ENCODE data around the gene THBD.

DNA sequence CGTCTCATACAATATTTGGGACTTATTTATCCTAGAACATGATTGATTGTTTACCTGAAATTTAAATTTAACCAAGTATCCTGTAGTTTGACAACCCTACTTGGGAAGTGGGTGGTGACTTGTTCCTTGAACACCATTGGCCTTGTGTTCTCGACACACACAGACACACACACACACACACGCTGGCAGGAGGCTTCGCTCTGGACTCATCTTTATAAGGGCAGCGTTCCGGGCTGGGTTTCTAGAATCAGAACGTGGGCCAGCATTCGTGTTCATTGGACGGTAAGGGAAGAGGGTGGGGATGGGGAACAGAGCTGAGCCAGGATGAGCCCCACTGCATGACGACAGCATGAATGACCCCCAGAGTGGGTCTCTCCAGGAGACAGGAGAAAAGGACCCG is 30.5 kb downstream of the THBD start:
- no peak for TF ChIP-seq CTCF (IDR thresholded peaks at IDR 0.05; ENCODE audit: low read length)
- TF ChIP-seq EZH2 (IDR thresholded peaks at IDR 0.05; ENCODE audit: borderline replicate concordance, low read length): no peak
